VCaP (cell line): Measurements from ENCODE around the gene GALM.
A peak's percentile ranks its signal among the peaks of the same experiment; 100 is the strongest.
"Not testable (repeated sequence)": the region's sequence is repeated elsewhere in the genome, so short reads cannot be mapped to it uniquely, and the experiment has no call there.

Experiments
- H3K27ac ChIP-seq: fragments of 450-650 bp; 2 replicates; pipeline ENCODE4 v1.5.1; 2017
- TF ChIP-seq, protein P1 (sequence below): fragments of 450-650 bp; conservative IDR thresholded peaks from 2 replicates; pipeline ENCODE4 v1.5.1; 2017; ENCODE audit warnings: mild to moderate bottlenecking, moderate library complexity

Gene GALM

DNA sequence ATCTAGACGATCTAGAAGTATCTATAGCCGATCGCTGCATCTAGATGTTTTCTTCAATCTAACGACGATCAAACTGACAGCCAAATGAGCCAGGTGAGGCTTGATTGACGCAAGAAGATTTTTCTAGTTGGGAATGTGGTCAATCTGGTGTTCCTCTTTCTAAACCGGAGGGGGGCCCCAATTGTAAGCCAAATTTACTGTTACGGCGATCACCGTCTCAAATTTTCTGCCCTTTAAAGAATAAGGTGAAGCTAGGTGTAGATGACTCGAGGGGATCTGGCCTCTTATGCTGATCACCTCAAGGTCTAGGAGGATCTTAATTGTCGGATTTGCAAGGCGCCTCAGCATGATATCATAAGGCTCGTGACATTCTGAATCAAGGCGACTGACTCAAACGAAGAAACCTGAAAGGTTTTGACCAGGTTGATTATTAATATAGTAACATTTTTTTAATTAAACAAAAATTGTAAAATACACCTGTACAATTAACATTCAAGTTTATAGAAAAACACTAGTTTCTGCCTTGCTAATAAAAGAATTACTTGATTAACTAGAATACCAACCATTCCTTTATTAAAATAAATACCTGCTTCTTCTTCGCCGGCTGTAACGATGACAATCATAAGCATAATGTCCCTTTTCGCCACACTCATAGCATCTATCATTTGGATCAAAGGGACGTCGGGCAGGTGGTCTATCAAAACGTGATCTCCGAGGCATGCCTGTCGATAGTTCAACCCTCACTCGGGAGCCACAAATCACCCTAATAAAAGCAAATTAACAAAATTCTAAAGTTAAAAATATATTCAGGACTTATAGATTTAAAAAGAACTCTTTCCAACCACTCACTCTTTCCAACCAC, 83.3 kb downstream of the GALM start:
- peak overlapping the region; percentile 95 for H3K27ac ChIP-seq
- TF ChIP-seq, protein P1, sequence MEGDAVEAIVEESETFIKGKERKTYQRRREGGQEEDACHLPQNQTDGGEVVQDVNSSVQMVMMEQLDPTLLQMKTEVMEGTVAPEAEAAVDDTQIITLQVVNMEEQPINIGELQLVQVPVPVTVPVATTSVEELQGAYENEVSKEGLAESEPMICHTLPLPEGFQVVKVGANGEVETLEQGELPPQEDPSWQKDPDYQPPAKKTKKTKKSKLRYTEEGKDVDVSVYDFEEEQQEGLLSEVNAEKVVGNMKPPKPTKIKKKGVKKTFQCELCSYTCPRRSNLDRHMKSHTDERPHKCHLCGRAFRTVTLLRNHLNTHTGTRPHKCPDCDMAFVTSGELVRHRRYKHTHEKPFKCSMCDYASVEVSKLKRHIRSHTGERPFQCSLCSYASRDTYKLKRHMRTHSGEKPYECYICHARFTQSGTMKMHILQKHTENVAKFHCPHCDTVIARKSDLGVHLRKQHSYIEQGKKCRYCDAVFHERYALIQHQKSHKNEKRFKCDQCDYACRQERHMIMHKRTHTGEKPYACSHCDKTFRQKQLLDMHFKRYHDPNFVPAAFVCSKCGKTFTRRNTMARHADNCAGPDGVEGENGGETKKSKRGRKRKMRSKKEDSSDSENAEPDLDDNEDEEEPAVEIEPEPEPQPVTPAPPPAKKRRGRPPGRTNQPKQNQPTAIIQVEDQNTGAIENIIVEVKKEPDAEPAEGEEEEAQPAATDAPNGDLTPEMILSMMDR = no peak

DNA sequence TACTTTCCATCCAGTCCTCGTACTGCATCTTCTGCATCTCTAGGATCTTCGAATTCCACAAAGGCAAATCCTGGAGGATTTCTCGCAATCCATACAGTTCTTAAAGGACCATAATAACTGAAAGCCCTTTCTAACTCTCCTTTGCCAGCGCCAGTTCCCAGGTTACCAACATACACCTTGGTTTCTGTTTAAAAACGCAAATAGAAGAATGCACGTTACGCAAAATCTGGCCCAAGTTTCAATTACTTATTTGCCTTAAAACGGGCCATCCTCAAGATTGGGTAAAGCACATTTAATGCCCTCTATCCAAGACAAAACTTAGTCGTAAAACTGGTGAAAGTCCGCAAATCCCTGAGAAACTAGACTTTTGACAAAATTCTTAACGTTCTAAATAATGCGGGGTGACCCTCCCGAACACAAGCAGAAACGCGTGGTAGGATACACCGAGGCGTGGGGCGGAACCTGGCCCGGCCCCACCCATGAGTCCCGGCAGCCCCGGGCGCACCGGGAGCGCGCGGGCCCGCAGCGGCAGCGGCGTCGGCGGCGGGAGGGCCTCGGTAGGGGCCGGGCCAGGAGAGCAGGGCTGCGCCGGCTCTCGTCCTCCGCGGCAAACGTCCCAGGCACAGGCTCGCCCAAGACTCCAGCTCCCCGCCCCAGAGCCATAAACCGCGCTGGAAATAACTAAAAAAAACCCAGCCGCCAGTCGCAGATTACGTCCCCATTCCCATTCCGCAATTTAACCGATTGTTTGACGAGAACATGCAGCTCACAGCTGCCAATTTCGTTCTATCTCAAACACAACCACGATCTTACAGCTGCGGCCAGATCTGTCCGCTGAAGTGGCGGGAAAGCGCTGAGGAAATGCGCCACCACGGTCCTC, 84.3 kb downstream of the GALM start:
- peak overlapping the region; percentile 95 for H3K27ac ChIP-seq
- TF ChIP-seq, protein P1 = no peak

DNA sequence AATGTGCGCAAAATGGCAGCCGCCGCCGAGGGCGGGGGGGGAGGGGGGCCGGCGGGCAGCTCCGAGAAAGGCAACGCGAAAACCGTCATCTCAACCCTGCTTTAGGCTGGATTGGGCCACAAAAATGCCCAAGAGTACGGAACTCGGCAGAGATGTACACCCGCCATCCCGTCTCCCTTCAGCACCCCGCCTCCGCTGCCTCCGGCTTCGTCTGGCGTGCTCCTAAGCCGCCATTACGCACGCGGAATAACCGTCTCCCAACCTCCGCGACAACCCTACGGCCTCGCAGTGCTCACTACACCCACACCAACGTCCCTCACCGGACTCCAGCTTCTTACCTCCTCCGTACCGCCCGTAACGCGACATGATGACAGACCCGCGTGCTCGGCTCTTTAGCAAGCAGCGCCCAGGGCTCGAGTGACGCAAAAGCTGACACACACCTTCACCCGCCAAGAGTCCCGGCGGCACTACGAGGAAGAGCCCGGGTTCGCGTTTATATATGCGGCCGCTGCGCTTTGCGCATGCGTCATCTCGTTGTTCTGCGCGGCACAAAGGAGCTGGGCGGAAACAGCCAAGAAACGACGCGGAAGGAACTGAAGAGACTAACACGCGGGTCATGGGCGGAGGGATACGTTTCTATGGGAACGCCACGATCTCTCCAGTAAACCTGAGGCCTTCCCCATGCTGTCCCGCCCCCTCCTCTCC, 85.1 kb downstream of the GALM start, which contains the start of gene SRSF7:
Gene SRSF7 (minus strand): TSS at position 471 of the 705 bp plus-strand sequence. CDS start 105 bp downstream, at position 366.
- H3K27ac ChIP-seq = peak within 1 kb of the TSS; percentile 95
- TF ChIP-seq, protein P1 = no peak

DNA sequence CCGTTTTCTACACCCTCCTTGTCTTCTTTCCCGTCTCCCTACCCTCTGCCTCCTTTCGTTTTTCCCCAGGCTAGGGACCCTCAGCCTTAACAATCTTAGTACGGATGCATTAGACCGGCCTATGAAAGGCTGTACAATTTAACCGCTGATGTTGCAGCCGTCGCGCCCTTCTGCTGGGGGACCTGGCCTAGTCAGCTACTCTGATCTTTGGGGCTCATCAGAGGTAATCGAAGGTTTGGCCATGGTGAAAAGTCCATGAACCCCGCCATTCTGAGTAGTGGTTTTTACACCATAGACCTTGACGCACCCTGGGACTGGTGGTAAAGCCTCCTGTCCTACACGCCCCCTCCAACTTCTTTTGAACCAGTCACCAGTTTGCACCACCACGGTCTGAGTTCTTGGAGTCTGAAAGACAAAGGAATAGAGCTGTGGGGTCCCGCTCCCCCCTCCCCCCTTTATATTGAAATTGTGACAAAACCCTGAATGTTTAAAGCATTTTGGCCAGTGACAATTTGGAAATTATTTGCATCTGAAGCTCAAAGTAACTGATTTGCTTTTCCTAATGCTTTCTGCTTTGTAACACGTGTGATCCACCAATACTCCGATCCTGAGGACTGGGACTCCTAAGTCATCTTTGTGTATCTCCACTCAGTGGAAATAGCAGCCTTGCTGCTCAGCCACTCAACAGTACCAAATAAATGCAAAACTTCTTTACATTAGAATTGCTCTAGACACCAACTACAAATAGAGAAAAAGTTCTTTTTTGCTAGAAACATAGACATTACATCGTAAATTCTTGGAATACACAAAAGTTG, 85.9 kb downstream of the GALM start:
- TF ChIP-seq, protein P1 = no peak
- H3K27ac ChIP-seq = peak overlapping the region; percentile 95

DNA sequence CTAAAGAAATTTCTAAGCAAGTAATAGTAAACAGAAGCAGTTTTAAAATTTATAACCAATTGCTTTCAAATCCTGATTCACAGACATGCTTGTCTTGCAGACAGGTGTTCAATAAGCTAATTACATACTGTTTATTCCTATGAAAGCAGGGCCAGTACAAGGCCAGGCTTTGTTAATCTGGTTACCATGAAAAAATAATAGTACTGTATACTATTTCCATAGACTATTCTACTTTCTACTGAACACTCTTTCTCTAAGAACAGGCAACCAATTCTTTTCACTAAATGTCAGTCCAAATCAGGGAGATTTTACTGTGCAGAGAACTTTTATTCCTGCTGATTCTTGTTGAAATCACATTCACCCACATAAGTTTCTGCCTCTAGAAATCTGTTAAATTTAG, 88.1 kb downstream of the GALM start:
- TF ChIP-seq, protein P1 = no peak
- no peak overlapping the region for H3K27ac ChIP-seq

DNA sequence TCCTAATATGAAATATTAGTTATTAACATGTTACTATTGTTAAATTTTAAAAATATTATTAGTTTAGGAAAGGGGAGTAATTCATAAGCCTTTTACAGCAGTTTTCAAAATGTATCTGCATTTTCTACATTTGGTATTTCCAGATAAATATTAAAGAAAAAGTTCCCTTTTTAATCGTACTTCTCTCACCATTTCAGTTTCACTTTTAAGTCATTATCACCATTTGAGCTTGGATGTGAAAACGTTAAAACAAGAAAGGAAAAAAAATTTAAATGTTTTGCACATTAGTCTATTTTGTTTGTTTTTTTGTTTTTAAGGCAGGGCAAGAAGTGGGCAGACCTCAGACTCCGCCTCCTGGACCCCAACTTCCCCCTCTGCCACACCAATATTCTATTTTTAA, 88.6 kb downstream of the GALM start:
- H3K27ac ChIP-seq = no peak overlapping the region
- TF ChIP-seq, protein P1 = no peak

DNA sequence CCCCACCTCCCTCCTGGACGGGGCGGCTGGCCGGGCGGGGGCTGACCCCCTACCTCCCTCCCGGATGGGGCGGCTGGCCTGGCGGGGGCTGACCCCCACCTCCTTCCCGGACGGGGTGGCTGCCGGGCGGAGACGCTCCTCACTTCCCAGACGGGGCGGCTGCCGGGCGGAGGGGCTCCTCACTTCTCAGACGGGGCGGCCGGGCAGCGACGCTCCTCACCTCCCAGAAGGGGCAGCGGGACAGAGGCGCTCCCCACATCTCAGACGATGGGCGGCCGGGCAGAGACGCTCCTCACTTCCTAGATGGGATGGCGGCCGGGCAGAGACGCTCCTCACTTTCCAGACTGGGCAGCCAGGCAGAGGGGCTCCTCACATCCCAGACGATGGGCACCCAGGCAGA, 90.0 kb downstream of the GALM start:
- H3K27ac ChIP-seq = not testable (repeated sequence)
